Activated T-cell treated with anti-CD3 and anti-CD28 coated beads, Interleukin-2, amount 50 U/mL, for 72 hours (primary cell): ENCODE data around the gene HOXB5. TPM values are rescaled to one million over a fixed set of nuclear protein-coding genes. Genes with fewer than 3 reads are reported as not detected.

Experiments used
- ATAC-seq, 2 donors: fragments of 150-1000 bp; cut with Tn5 transposase; replicated peaks in 1 of 2; 2 replicates each; pipeline ENCODE4 v1.10.0; 2021; ENCODE audit warnings: moderate library complexity in 2 of 2, mild to moderate bottlenecking in 1 of 2
- DNase-seq, 2 donors: peaks; one replicate each; pipeline ENCODE4 v3.0.0; 2021 to 2022; ENCODE audit warnings: mixed read lengths in 1 of 2
- H3K27ac Mint-ChIP-seq: one replicate; pipeline ENCODE4 v1.8.0; 2022; ENCODE audit warnings: mild to moderate bottlenecking, moderate library complexity, mixed read lengths
- H3K27me3 Mint-ChIP-seq: one replicate; pipeline ENCODE4 v1.8.0; 2022; ENCODE audit warnings: low read depth, mixed read lengths
- H3K36me3 Mint-ChIP-seq, 2 donors: one replicate each; pipeline ENCODE4 v1.8.0; 2022; ENCODE audit warnings: mixed read lengths in 2 of 2, mild to moderate bottlenecking in 1 of 2; ENCODE audit not compliant: insufficient read depth in 2 of 2
- H3K4me1 Mint-ChIP-seq: one replicate; pipeline ENCODE4 v1.8.0; 2022; ENCODE audit warnings: low read depth, mixed read lengths
- H3K4me3 Mint-ChIP-seq, 2 donors: one replicate each; pipeline ENCODE4 v1.8.0; 2022; ENCODE audit warnings: mild to moderate bottlenecking in 2 of 2, mixed read lengths in 2 of 2, moderate library complexity in 2 of 2
- H3K9me3 Mint-ChIP-seq, 2 donors: one replicate each; pipeline ENCODE4 v1.8.0; 2022; ENCODE audit warnings: mixed read lengths in 2 of 2
- total RNA-seq, 2 donors: library from RNA; stranded (reverse); gene quantifications; one replicate each; pipeline ENCODE4 v1.2.3, GENCODE V29; 2022

The HOXB5 gene
- total RNA-seq, 2 donors from 2014 or later = not detected

GRCh38 chr17:48633266-48633677, 39.7 kb upstream of the HOXB5 start:
- H3K4me3 Mint-ChIP-seq = peak overlapping the region; percentile 81 to 82

GRCh38 chr17:48632579-48633265, 39.1 kb upstream of the HOXB5 start:
- DNase-seq (no peak), ATAC-seq (no peak)
- Mint-ChIP-seq H3K27ac (no peak overlapping the region), H3K4me1 (peaks cover 24% of the 10 kb centered on the region), H3K36me3 (no peaks in the 10 kb centered on the region), H3K4me3 (peak overlapping the region; percentile 29 to 46), H3K9me3 (no peaks in the 10 kb centered on the region), H3K27me3 (peaks cover 98% of the 10 kb centered on the region)

More at GRCh38 chr17:48633266-48633677, 39.7 kb upstream of the HOXB5 start:
- DNase-seq (no peak), ATAC-seq (no peak)
- Mint-ChIP-seq H3K27me3 (peaks cover 98% of the 10 kb centered on the region), H3K9me3 (no peaks in the 10 kb centered on the region), H3K4me1 (peaks cover 24% of the 10 kb centered on the region), H3K27ac (no peak overlapping the region), H3K36me3 (no peaks in the 10 kb centered on the region)

- ATAC-seq (no peak), DNase-seq (no peak)
- no peaks in the 10 kb centered on the region for H3K36me3 Mint-ChIP-seq
- H3K4me1 Mint-ChIP-seq = peaks cover 25% of the 10 kb centered on the region
- no peaks in the 10 kb centered on the region for H3K9me3 Mint-ChIP-seq
- peaks cover 98% of the 10 kb centered on the region for H3K27me3 Mint-ChIP-seq
- peak overlapping the region in 1 of 2 donors; percentile 10 for H3K4me3 Mint-ChIP-seq
- H3K27ac Mint-ChIP-seq = no peak overlapping the region
Measured at GRCh38 chr17:48631693-48632578, 38.4 kb upstream of the HOXB5 start.

GRCh38 chr17:48630925-48631692, 37.5 kb upstream of the HOXB5 start:
- H3K4me3 Mint-ChIP-seq = no peak overlapping the region

GRCh38 chr17:48630009-48630924, 36.7 kb upstream of the HOXB5 start:
- Mint-ChIP-seq H3K27ac (no peak overlapping the region), H3K27me3 (peaks cover 98% of the 10 kb centered on the region), H3K4me3 (no peak overlapping the region), H3K4me1 (peaks cover 19% of the 10 kb centered on the region), H3K36me3 (peaks cover 3 to 6% of the 10 kb centered on the region in 2 donors), H3K9me3 (no peaks in the 10 kb centered on the region)
- ATAC-seq (no peak), DNase-seq (no peak)

More at GRCh38 chr17:48630925-48631692, 37.5 kb upstream of the HOXB5 start:
- ATAC-seq (no peak), DNase-seq (no peak)
- Mint-ChIP-seq H3K9me3 (no peaks in the 10 kb centered on the region), H3K27me3 (peaks cover 98% of the 10 kb centered on the region), H3K27ac (no peak overlapping the region), H3K4me1 (peaks cover 21% of the 10 kb centered on the region), H3K36me3 (peaks cover 1 to 4% of the 10 kb centered on the region in 2 donors)

- no peaks in the 10 kb centered on the region for H3K9me3 Mint-ChIP-seq
- H3K27me3 Mint-ChIP-seq = peaks cover 92% of the 10 kb centered on the region
- ATAC-seq = no peak
Measured at GRCh38 chr17:48629411-48629759, 35.8 kb upstream of the HOXB5 start.

GRCh38 chr17:48628649-48629410, 35.3 kb upstream of the HOXB5 start:
- Mint-ChIP-seq H3K4me1 (peaks cover 15% of the 10 kb centered on the region), H3K4me3 (no peak overlapping the region), H3K9me3 (no peaks in the 10 kb centered on the region), H3K27me3 (peaks cover 92% of the 10 kb centered on the region), H3K27ac (no peak overlapping the region), H3K36me3 (peaks cover 3 to 6% of the 10 kb centered on the region in 2 donors)
- ATAC-seq (no peak), DNase-seq (no peak)

More at GRCh38 chr17:48629411-48629759, 35.8 kb upstream of the HOXB5 start:
- H3K27ac Mint-ChIP-seq = no peak overlapping the region
- peaks cover 3 to 6% of the 10 kb centered on the region in 2 donors for H3K36me3 Mint-ChIP-seq
- H3K4me1 Mint-ChIP-seq = peaks cover 15% of the 10 kb centered on the region
- no peak overlapping the region for H3K4me3 Mint-ChIP-seq
- no peak for DNase-seq

GRCh38 chr17:48627623-48628521, 34.3 kb upstream of the HOXB5 start:
- peaks cover 14% of the 10 kb centered on the region for H3K4me1 Mint-ChIP-seq
- H3K27me3 Mint-ChIP-seq = peaks cover 95% of the 10 kb centered on the region

GRCh38 chr17:48627118-48627597, 33.6 kb upstream of the HOXB5 start:
- Mint-ChIP-seq H3K36me3 (peaks cover 3 to 6% of the 10 kb centered on the region in 2 donors), H3K9me3 (no peaks in the 10 kb centered on the region), H3K4me1 (peaks cover 7% of the 10 kb centered on the region), H3K27ac (no peak overlapping the region), H3K27me3 (peaks cover 95% of the 10 kb centered on the region), H3K4me3 (peak overlapping the region; percentile 95 to 97)
- no peak for DNase-seq
- no peak for ATAC-seq

More at GRCh38 chr17:48627623-48628521, 34.3 kb upstream of the HOXB5 start:
- DNase-seq (no peak), ATAC-seq (no peak)
- Mint-ChIP-seq H3K36me3 (peaks cover 3 to 6% of the 10 kb centered on the region in 2 donors), H3K4me3 (peak overlapping the region; percentile 29 to 97), H3K27ac (no peak overlapping the region), H3K9me3 (no peaks in the 10 kb centered on the region)

- Mint-ChIP-seq H3K4me3 (peak within 1 kb of the TSS; percentile 95 to 97), H3K36me3 (peaks cover 3 to 6% of the 10 kb centered on the region in 2 donors), H3K9me3 (no peaks in the 10 kb centered on the region), H3K27me3 (peaks cover 95% of the 10 kb centered on the region), H3K27ac (peak within 1 kb of the TSS; percentile 69), H3K4me1 (peaks cover 6% of the 10 kb centered on the region)
- DNase-seq = peak; percentile 78 to 79
- ATAC-seq = peak; percentile 81 to 83
Measured at GRCh38 chr17:48626245-48627117, 32.9 kb upstream of the HOXB5 start, which contains the start of gene HOXB9. Gene HOXB9, minus strand, starts transcription at chr17:48626358. Its CDS starts 89 bp downstream, at chr17:48626269.
